ENCODE results near the gene NFE2.
"Not testable (repeated sequence)": the region's sequence is repeated elsewhere in the genome, so short reads cannot be mapped to it uniquely, and the experiment has no call there.

NFE2 gene

DNA sequence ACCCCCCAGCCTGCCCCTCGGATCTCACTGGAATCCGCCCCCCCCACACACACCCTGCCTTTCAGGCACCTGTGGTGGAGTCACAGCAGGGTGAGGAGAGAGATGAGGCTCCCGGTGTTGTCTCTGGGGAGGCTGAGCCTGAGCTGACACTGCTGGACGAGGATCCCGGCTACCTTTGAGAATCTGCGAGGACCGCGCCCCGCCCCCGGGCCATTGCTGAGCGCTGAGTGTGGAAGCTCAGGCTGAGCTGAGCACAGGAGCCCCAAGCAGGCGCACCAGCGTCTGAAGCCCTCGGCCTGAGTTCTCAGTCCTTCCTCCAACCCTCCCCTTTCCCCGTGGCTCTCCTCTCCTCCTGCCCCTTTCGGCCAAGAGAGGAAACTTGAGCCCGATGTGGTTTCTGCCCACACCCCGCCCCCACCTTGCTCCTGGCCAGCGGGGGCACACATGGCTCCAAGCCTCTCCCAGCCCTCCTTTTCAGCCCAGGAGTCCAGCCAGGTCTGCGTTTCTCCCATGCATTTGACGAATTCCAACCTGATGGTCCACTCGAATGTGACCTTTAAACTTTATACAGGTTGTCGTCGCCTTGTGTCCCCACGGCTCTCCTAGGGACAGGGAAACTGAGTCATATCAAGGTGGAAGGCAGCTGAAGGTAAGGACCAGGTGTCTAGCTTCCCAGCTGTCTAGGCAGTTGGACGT, at the start of gene NFE2:
Gene NFE2, minus strand, starts transcription at position 284 of the 696 bp plus-strand sequence. CDS start 5,767 bp downstream, outside the sequence.
- DNase-seq (ENCODE audit: low read depth in 1 of 2, low spot score in 1 of 2), result no peak

DNA sequence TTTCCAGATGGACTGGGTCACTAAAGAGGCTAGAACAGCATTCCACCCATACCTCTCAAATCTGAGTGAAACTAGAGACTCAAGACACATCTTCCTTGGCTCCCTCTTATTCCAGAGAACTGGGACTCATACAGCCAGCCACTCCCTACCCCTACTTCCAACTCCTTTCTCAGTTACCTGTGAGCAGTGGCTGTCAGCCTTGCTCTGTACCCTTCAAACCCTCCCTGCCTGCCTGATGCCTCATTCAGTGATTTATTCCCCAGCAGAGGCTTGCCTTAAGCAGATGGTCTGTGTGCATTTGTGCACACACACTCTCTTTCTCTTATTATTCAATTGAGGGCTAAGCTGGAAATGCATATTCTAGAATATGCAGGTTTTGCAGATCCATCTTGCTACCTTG, 48.9 kb upstream of the NFE2 start:
- DNase-seq (ENCODE audit: low read depth in 1 of 2, low spot score in 1 of 2), result no peak

DNA sequence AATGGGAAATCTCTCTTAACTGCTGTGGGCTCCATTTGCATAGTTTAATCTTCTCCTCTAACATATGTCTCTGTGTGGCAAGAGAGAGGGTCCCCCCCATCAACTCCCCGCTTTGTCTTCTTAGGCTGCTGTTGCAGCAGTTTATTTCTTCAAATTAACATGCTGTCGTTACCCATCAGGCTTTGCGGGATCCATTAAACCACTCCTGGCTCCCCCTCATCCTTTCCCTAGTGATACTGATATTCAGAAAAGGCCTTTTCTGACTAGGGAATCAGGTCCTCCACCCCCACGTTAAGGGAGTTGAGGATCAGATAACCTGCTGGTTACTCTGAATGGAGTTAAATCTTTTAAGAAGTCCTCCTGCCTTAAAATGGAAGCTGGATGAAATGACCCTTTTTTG, 48.2 kb upstream of the NFE2 start:
- DNase-seq (ENCODE audit: low read depth in 1 of 2, low spot score in 1 of 2), result no peak

DNA sequence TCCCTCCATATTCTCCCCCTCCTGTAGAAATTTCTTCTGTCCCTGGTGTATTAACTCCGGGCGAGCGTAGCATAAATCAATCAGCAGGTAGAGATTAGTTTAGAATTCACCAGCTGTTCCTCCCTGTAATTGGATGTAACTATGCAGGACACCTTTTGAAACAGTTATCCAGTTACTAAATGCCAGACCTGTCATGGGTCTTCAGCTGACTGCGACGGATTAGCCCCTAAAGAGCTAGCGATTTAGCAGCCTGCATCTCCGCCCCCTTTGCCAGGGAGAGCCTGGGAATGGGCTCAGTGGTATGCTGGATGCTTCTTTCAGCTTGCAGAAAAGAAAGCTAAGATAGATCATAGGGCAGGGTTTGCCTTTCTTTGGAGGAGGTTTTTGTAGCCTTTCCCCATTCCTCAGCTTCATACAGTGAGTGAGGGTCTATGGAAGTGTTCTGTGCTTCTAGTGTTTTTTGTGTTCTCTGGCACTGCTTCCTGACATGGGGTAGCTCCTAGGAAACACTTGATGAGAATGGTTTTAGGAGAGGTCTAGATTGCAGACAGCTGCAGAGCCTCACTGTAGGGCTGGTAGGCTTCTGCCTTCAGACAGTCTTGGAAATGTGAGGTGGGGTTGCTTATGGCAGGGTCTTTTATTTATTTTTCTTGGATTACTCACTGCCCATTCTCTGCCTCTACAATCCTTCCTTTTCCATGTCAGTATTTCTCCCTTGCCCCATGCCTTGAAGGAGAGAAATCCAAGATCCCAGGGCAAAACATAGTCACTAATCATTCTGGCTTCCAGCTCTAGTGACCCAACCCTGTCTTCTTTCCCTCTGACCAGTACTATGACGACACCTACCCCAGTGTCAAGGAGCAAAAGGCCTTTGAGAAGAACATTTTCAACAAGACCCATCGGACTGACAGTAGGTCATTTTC, 40.8 kb upstream of the NFE2 start:
- no peak for DNase-seq (ENCODE audit: low read depth in 1 of 2, low spot score in 1 of 2)

DNA sequence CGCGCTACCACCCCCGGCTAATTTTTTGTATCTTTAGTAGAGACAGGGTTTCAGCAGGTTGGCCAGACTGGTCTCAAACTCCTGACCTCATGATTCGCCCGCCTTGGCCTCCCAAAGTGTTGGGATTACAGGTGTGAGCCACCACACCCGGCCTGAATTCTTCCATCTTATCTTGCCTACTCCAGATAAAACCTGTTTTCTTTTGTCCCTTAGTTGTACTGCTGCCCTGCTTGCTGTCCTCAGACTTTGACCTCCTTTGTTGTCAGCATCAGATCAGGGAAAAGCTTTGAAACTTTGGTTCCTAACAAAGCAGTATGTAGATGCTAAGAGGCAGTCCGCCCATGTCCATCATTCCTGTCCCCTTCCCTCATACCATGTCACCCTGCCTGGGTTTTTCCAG, 40.0 kb upstream of the NFE2 start:
- DNase-seq (ENCODE audit: low read depth in 1 of 2, low spot score in 1 of 2), result no peak

DNA sequence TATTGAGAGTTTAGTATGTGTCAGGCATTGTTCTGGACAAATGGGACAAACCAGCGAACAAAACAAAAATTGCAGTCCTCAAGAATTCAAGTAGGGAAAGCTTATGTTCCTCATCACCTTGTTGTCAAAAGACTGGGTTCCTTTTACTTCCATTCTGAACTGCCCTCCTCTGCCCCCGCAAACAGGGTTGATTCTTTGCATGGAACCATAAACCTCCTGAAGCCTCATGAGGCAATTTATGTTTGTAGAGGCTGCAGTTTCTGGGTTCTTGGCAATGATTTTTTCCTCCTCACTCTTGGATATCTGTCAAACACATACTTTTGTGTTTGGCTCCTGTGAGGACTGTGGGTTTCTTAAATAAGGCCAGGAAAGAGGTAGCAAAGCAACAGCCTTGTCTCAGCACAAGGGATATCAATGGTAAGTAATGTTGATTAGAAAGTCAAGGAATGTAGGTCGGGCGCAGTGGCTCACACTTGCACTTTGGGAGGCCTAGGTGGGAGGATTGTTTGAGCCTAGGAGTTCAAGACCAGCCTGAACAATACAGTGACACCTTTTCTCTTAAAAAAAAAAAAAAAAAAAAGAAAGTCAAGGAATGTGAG, 38.0 kb upstream of the NFE2 start:
- DNase-seq (ENCODE audit: low read depth in 1 of 2, low spot score in 1 of 2), result no peak

DNA sequence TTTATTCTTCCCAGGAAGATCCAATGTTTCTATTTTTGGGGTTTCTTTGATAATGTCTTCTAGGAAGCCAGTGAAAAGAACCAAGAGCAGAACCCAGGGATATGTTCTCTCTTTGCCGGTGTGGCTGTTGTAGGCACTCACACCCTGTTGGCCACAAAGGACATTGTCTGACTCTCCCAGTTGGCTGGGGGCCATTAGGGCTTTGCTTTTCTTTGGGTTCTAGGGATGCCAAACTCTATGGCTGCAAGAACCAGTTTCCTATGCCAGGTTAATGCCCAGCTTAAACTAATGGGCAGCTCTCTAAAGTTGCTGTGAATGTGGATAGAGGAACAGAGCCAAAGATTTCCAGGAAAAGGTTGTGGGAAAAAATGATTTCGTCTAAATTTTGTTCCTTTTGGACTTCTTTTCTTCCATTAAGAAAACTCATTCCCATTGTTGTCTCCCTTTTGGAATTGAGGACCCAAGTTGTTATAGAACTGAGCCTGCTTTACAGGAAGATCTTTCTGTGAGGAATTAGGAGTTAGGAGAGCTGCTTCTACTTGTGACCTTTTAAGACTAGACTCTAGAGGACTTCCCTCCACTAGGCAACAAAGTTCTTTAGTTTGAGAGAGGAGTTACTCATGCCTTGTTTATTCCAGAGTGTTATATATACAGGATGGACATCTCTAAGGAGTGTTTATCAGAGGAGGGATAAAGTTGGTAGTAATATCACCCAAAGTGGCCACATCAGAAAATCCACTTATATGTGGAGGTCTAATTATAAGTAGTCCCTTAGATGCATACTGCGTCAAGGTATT, 37.2 kb upstream of the NFE2 start:
- no peak for DNase-seq (ENCODE audit: low read depth in 1 of 2, low spot score in 1 of 2)

DNA sequence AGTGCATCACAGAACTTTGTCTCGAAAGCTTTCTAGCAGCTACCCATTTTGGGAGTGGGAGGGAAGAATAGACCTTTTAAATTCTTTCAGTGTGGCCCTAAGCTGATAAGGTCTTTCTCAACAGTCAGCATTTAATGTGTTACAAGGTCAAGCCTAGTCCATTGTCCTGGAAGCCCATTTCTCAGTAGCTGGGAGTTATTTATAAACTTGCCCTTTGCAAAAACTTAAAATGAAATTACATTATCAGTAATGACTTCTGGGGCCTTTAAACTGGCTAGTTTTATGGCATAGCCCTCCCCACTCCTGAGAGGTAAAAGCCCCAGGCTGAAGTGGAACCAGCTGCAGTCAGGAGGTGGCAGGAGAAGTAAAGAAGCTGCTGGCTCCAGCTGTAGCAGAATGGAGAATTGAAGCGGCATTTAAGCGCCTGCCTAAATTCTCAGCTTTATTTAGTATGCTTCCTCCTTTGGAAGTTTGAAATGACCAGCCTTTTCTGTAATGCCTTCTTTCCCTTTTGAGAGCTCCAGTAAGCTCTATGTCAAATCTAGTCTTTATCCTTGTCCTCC, 36.5 kb upstream of the NFE2 start:
- DNase-seq (ENCODE audit: low read depth in 1 of 2, low spot score in 1 of 2), result no peak

DNA sequence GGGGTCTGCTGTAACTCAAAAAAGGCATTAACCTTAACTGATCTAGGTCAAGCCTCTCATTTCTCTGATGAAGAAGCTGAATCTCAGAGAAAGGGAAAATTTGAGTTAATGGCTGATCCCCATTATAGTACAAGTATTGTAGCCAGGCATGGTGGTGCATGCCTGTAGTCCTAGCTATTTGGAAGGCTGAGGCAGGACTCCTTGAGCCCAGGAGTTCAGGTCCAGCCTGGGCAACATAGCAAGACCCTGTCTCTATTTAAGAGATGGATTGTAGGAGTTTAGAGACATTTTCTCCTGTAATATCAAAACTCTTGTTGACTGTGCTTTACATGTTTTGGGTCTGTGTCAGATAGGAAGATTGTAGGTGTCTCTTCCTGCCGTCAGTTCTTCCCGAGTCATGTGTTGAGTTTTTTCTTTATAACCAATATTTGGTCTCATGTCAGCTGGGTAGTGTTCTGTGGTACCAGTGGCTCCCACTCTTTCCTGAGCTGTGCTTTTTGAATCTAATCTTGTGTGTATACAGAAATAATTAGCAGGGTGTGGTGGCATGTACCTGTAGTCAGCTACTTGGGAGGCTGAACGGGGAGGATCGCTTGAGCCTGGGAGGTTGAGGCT, 32.7 kb upstream of the NFE2 start:
- no peak for DNase-seq (ENCODE audit: low read depth in 1 of 2, low spot score in 1 of 2)

DNA sequence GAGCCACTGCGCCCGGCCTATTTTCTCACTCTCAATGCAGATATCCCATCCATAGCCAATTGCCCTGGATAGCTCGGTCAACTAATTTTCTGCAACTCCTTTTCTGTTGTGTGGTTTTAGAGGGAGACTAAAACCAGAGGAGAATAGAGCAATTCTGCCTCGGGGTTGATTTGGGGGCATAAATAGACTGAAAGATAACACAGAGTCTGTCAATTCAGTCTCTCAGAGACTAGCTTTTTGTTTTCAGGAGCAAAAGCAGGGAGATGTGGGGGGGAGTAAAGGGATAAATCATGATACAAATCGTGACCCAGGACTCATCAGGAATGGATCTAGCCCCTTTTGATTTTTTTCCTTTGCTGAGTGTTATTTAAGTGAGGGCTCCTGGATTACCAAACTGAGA, 30.6 kb upstream of the NFE2 start:
- no peak for DNase-seq (ENCODE audit: low read depth in 1 of 2, low spot score in 1 of 2)

DNA sequence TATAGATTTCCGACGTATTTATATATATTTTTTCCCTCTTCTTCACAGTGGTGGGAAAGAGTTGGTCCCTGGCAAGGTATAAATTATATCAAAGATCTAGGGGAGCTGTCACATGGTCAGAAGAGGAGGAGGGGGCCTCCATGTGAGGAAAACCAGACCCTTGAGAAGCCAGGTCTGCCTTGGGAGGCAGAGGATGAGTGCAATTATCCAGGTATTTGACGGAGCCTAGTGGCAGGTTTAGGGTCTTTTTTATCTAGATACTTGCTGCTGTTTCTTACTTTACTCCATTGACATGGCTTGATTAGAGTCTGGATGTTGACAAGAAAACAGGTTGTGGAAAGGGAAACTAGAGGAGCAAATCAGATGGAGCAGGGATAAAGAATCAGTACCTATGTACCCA, 29.6 kb upstream of the NFE2 start:
- no peak for DNase-seq (ENCODE audit: low read depth in 1 of 2, low spot score in 1 of 2)

DNA sequence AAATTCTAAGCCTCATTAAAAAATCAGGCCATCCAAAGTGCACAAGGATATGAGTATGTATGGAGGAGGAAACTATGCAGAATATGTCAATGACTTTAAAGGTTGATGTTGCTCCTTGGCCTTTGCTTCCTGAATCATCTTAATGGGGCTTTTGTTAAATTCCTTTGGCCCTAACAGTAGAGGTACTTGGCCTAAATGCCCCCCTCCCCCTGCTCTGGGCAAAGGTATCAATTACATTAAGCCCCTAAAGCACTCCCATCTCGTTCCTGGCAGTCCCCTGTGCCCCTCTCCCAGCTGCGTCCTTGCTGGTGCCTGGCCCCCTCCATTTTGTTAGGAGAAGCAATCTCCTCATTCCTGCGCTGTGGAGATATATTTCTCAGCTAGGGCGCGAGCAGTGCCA, 28.9 kb upstream of the NFE2 start:
- no peak for DNase-seq (ENCODE audit: low read depth in 1 of 2, low spot score in 1 of 2)

DNA sequence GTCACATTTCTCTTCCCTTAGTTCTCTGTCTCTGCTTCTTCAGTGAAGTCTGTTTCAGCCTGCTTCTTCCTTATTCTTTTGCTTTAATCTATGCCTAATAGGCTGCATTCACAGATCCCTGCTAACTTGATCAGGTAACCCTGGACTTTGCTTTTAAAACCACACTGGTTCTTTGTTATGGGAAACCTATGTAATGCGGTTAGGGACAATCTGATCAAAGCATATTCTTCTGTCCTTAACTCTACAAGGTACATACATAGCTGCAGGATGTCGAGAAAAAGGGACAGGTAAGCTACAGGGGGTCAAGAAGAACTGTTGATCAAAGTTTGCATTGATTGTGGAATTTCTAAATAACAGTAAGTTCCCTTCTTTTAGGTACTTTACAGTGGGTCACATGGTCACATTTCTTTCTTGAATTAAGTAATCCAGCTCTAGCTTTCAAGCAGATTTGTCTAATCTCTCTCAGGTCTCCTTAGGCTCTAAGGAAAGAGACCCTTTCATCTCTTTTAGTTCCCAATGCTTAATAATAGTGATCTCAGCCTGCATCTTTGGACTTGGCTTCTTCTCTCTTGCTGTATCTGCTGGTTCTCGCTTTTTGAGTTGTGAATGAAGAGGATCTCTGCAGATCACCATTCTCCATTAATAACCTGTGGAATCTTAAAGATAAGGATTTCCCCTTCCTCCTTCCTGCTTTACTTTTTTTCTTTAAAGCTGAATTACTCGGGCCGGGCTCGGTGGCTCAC, 28.0 kb upstream of the NFE2 start:
- DNase-seq (ENCODE audit: low read depth in 1 of 2, low spot score in 1 of 2), result no peak

DNA sequence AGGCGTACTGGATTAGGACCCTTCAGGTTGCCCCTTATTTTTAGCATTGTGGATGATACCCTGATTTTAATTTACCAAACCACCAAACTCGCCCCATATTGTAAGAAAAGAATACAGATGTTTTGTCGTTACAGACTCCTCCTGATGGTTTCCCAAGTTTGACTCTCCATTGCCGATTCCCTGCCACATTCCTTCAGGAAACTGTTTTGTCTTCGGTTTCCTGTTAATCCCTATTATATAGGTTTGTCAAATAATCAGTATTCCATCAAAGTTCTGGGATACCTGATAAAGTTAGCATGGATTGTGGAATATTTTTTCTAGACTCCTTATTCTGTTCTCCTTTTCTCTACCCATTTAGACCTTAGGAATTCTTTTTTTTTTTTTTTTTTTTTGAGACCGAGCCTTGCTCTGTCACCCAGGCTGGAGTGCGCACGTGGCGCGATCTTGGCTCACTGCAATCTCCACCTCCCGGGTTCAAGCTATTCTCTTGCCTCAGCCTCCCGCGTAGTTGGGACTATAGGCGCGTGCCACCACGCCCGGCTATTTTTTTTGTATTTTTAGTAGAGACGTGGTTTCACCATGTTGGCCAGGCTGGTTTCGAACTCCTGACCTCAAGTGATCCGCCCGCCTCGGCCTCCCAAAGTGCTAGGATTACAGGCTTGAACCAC, 24.8 kb upstream of the NFE2 start:
- DNase-seq (ENCODE audit: low read depth in 1 of 2, low spot score in 1 of 2), result not testable (repeated sequence)

DNA sequence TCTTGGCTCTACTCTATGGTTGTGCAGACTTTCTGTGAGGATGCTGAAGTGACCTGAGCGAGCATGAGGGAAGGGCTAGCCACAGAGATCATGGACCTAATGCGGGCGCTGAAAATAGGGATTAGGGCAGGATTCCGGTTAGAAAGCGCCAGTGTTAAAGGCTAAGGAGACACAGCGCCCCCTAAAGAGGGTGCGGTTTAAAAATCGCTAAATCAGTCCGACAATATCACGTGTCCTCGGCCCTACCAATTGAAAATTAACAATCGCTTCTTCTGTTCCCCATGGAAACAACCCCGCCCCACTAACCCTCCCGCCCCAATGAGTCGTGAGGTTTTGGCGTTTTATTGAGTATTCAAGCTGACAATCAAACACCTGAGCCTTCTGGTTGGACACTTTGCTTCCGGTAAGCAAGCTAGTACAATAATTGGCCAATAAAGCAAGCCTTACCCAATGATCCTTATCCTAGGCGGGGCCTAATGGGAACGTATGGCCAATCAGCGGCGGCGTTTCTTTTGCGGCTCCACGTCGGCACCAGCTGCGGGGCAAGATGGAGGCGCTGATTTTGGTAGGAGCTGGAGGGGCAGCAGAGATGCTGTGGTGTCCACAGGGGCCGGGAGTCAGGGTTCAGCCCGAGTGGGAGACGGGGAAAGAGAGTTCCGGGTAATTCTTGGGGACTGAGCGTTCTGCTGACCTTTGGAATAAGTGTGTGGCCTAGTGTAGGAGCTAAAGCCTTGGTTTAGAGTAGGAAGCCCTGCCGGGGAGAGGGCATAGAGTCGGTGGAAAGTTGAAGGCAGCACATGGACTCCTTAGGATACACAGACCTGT, 24.0 kb upstream of the NFE2 start, which contains the start of gene COPZ1:
Gene COPZ1, plus strand, starts transcription at position 515 of the 825 bp plus-strand sequence. Its CDS starts 33 bp downstream, at position 548.
- peak; percentile 79 to 83 for DNase-seq (ENCODE audit: low read depth in 1 of 2, low spot score in 1 of 2)

DNA sequence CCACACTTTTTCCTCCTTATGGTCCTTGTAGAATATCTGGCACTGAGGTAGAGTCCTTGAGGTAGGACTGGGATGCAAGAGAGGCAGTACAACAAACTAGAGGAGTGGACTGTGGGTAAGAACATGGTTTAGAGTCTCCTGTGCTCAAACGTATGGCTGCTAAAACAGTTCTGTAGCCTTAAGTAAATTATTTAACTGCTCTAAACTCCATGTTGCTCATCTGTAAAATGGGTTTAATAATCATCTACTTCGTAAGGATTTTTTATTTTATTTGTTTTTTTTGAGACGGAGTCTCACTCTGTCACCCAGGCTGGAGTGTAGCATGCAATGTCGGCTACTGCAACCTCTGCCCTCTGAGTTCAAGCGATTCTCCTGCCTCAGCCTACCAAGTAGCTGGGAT, 20.5 kb upstream of the NFE2 start:
- DNase-seq (ENCODE audit: low read depth in 1 of 2, low spot score in 1 of 2), result no peak

DNA sequence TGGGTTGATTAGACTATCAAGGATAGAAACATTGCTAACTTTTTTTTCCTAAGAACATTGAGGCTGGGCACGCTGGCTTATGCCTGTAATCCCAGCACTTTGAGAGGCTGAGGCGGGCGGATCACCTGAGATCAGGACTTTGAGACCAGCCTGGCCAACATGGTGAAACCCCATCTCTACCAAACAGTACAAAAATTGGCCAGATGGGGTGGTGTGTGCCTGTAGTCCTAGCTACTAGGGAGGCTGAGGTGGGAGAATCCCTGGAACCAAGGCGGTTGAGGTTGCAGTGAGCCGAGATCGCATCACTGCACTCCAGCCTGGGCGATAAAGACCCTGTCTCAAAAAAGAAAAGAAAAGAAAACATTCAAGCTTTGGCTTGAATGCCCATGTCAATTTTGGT, 11.5 kb upstream of the NFE2 start:
- DNase-seq (ENCODE audit: low read depth in 1 of 2, low spot score in 1 of 2), result not testable (repeated sequence)

DNA sequence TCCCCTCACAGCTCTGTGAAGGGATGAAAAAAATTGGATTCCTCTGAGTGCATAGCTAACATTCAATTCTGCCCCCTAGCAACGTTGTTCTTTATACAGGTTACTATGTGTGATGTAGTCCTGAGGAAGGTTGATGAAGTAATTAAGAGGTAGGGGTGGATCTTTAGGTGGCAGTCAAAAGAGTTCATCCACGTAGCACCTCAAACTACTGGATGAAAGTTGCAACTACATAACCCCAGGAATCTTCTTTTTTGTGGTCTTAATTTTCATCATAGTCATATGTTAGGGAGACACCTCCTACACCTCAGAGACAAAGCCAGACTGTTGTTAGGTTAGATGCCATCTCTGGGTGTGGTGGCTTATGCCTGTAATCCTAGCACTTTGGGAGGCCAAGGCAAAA, 10.2 kb upstream of the NFE2 start:
- DNase-seq (ENCODE audit: low read depth in 1 of 2, low spot score in 1 of 2), result no peak
